HL-60/S4 (cell line): ENCODE results near the gene FAM167B.

ENCODE experiments used
- in situ Hi-C: fragments of 300-500 bp; cut with MboI; formaldehyde crosslinking; loops from 2 replicates; pipeline ENCODE4 v1.14.3; 2022; ENCODE audit warnings: low sequenced_read_pairs

FAM167B gene

DNA sequence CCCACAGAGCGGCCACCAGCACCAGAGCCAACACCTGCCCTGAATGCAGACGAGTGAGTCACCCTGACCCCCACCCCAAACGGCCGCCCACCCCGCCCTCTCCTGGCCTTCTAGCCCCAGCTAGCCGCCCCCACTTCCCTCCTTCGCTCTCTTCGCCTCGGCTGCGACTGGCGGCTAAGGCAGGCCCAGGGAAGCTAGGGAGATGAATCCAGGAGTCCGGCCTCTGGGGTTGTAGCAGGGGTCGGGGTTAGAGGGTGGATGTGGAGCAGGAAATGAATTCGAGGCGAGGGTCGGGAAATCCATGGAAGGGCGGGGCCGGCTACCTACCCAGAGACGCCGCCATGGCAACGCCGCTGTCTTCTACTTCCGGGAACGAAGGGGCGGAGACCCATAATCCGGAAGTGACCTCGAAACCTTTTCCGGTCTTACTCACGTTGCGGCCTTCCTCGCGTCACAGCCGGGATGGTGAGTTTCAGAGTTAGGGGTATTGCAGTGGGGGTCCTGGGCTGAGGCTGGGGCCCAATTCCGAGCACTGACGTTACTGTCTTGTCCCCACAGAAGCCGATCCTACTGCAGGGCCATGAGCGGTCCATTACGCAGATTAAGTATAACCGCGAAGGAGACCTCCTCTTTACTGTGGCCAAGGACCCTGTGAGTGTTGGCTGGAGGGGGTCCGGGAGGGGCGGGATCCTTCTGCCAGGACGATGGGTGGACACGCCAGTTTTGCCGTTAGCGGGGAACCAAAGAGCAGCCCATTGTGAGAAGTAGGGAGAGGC lies 24.9 kb upstream of the FAM167B start, which contains the start of the genes EIF3I and TMEM234:
Gene EIF3I, plus strand, starts transcription at position 428 of the 776 bp plus-strand sequence. Its CDS starts 35 bp downstream, at position 463.
Gene TMEM234, minus strand, starts transcription at position 374 of the 776 bp plus-strand sequence. Its CDS starts 31 bp downstream, at position 343.
- in situ Hi-C loops: no loop called here

DNA sequence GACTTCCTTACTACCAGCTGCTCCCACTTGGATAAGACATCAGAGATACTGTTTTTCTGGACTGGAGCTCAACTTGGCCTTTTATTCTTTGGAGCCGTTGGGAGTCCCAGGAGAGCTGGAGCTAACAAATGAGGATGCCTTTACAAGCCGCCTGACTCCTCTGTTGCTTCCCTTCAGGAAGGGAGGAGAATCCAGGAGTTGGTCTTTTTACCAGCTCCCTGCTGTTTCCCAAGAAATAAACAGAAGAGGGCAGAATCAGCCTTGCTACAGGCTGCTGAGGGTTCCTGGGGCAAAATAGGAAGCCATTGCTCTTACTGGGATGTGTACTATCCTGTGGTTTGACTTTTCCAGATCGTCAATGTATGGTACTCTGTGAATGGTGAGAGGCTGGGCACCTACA lies 23.3 kb upstream of the FAM167B start:
- in situ Hi-C loops: no loop called here

DNA sequence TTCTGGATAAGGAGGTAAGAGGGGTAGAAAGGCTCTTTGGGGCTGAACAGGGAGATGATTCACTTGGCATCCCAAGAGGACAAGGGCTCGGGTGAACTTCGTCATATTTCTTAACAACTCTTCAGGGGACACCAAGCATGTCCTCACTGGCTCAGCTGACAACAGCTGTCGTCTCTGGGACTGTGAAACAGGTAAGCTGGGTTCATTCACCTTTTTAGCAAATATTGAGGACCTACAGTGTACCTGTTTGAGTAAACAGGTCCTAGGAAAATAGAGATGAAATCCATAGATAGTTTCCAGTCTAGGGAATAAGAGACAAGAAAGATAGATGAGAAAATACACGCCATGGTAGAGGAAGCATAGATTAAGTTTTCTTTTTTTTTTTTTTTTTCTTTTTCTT lies 22.7 kb upstream of the FAM167B start:
- in situ Hi-C loops: no loop called here

DNA sequence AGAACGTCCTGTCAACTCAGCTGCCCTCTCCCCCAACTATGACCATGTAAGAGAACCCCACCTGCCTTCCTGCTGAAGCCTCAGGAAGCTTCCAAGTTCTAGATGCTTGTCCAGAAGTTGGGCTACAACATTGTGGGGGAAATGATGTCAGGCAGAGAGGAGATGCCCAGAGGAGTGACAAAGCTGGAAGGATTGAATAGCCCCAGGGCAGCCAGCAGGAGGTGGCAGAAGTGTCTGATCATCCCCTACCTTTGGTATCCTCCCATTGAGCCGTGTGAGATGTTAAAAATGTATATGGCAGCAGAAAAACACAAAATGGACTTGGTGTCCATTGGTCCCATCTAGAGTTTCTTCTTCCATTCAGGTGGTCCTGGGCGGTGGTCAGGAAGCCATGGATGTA lies 18.3 kb upstream of the FAM167B start:
- in situ Hi-C loops: no loop called here

DNA sequence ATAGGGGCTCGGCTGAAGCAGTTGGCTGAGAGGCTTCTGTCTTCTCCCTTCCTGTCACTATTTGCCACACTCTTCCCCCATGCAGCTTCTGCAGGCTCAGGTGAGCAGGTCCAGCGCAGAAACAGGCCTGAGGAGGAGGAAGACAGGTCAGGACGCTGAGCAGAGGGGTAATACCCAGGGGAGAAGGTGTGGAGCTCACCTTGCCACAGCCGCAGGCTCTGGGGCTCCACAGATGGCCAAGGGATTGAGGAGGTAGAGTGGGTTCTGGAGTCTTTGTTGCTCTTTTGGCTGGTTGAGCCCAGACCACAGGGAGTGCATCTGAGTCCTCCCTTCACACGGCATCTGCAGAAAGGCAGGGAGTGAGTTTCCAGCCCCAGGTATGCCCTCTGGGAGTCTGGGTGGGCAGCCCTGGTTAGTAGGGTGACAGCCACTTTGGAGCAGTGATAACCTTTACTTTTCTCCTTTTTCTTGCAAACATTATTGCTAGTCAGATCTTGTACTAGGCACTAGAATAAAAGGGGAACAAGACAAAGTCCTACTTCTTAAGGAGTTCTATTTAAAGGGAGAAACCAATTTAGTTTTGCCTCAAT lies 15.1 kb upstream of the FAM167B start:
- in situ Hi-C loops: no loop called here

DNA sequence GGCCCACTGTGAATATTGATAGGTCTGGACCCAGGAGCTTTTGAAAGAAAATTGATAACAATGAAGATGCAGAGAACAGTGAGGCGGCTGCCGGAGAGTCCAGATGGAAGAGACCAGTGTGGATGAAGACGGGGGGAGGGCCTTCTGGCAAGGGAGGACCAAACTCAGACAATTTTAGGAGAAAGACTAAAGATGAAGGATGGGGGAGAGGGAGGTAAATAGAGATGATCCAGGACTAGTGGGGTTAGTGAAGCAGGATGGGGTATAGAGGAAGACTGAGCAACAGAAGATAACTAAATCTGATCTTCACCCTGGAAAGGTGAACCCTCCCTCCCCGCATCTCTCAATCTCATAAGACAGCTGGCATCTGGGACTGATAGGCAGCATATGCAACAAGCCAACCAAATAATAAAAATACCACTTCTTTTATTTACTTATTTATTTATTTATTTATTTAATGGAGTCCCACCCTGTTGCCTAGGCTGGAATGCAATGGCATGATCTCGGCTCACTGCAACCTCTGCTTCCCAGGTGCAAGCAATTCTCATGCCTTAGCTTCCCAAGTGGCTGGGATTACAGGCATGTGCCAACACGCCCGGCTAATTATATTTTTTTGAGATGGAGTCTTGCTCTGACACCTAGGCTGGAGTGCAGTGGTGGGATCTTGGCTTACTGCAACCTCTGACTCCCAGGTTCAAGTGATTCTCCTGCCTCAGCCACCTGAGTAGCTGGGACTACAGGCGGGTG lies 14.3 kb upstream of the FAM167B start:
- in situ Hi-C loops: no loop called here

DNA sequence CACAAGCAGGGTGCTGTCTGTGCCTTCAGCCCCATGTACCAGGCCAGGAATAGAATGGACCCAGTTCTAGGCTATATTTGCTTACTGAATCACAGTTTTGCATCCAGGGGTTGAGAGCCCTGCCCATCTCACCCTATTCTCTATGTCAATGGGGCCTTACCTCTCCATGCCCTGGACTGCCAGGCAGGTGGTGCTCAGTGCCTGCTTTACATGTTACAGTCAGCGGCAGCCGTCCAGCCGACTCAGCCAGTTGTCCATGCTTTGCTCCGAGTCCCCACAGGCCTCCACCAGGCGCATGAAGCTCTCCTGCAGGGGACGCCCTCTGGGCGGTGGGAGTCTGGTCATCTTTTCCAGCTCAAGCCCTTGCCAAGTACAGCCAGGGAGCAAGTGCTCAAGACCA lies 12.2 kb upstream of the FAM167B start:
- in situ Hi-C loops: no loop called here

DNA sequence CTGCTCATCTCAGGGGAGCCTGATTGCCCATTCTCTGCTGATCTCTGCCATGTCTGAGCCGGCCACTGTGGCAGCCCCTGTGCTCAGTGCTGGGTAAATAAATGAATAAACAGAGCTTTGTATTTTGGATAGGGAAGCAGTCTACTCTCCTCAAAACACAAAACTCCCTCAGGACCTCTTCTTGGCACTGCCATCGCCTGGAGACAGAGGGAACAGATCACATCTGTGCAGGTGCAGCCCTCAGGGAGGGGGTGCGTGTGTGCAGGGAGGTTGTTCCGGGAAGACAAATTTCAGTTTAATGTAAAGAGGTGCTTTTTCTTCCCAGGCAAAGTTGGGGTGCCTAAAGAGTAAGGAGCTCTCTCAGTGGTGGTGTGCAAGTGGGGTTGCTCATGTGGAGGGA lies 7.7 kb upstream of the FAM167B start:
- in situ Hi-C loops: no loop called here

DNA sequence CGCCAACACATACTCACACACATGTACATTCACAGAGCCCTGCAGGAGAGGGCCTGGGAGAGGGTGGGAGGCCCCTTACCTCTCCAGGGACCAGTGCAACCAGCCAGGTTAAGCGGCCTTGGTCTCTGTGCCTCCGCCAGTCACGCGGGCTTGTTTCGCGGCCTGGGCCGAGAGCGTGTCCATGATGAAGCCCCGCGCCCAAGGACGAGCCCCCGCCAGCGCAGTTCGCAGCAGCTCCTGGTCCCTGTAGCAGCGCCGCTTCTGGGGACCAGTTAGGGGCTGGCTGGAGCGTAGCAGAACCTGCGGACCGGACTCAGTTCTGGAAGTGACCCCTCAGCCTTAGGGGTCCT lies 7.3 kb upstream of the FAM167B start:
- in situ Hi-C loops: no loop called here

DNA sequence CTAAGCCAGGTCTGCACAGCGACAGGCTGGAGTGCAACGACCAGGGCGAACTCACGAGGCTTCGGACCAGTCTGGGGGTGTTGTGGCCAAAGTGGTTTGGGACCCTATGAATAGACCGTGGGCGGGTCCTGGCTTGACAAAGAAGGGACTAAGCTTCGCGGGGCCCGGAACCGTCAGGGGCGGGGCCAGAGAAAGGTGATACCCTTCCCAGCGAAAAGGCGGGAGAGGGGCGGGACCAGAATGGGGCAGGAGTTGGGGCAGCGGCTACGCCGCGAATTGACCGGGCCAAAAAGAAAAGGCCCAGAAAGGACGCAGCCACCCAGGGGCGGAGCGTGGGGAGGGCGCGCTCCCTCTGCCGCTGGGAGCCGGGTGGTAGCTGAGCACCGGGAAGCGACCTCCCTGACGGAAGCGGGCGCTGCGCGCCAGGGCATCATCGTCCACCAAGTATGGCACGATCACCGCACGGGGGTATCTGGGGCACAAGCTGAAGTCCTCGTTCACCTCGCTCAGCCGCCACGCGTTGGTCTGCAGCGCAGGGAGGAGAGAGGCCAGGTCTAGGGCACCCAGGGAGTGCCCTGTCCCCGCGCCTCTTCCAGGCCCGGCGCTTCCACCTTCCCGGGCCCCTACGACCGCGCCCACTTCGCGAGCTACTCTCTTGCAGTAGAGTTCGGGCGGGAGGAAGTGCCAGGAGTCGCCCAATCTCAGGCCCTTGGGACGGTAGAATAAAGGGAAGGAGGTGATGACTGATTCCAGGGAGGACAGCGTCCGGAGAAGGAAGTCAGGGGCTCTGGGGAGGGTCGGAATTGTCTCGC lies 6.7 kb upstream of the FAM167B start:
- in situ Hi-C loops: no loop called here

DNA sequence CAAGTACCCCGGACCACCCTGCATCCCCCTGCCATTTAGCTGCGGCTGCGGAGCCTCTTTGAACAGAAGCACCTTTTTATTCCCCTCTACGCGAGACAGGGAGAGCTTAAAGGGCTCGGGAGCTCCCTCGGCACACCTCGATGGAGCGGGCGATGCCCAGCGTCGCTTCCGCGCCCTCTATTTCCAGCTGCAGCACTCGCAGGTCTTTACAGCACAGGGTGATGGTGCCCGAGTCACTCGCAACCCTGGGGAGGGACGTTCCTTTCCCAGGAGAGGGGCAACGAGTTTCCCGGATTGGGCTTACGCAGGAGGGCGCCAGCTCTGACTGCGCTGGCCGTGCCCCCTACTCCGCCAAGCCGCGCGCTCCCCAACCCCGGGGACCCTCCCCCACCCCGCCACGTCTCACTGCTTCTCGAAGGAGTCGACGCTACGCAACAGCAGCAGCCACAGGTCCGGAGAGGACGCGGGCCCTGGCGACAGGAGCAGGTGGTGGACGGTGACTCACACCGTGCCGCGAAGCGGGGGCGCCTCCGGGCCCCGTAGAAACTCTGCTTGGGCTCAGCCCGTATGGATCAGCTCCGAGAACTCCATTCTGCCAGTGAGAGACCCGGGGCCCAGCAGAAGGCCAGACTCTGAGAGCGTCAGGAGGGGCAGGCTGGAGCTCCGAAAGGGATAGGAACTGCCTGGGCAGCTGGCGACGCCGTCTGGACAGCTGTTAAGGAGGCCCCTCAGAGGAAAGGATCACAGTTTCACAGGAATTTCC lies 5.8 kb upstream of the FAM167B start:
- in situ Hi-C loops: no loop called here

DNA sequence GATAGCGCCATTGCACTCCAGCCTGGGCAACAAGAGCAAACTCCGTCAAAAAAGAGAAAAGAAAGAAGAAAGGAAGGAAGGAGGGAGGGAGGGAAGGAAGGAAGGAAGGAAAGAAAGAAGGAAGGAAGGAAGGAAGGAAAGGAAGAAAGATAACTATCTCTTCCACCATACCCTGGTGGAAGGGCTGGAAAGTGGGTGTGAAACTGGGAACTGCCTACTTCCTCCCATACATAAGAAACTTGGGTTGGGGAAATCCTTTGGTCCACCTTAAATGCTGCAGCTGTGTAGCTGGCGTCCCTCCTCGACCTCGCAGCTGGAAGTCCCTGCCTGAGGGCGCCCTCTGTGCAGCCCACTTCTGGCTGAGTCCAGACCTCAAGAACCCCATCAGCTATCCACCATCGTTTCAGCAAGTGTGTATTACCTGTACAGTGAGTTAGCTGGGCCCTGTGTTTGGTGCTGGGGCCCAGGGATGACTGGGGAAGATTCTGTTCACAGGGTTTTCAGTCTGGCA lies 4.6 kb upstream of the FAM167B start:
- in situ Hi-C loops: no loop called here

DNA sequence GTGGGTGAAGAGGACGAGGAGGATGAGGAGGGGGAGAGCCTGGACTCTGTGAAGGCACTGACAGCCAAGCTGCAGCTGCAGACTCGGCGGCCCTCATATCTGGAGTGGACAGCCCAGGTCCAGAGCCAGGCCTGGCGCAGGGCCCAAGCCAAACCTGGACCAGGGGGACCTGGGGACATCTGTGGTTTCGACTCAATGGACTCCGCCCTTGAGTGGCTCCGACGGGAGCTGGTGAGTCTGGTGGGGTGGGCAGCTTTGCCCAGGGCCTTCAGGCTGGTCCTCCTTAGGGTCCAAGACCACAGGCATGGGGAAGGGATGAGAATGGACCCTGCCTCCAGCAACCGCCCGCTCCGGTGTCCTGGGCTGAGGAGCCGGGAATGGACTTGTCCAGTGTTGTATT lies 430 bp downstream of the FAM167B start:
- in situ Hi-C loops: no loop called here

DNA sequence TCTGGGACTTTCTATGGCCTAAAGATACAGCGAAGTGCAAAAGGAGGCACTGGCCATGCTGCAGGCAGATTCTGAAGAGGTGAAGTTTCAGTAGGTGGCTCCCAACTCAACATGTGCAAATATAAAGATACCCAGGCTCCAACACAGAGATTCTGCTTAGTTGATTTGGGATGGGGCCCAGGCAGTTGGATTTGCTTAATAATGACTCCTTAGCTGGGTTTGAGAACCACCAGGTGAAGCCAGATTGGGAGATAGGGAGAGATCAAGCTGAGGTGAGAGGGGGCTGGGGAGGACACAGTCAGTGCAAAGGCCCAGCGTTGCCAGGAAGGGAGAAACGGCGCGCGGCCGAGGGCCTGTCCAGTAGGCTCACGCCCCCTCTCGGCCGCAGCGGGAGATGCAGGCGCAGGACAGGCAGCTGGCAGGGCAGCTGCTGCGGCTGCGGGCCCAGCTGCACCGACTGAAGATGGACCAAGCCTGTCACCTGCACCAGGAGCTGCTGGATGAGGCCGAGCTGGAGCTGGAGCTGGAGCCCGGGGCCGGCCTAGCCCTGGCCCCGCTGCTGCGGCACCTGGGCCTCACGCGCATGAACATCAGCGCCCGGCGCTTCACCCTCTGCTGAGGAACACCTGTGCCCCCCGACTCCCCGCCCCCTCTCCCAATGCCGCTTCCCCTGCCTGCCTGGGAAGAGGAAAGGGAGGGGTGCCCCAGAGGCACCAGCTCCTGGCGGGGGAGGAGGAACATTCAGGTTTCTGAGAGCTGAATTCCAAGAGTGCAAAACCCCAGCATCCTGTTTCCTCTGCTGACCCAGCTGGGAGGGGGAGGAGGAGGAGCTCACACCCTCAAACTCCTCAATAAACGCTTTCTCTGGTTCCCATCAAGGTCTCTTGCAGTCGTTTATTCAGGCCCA lies 1.2 kb downstream of the FAM167B start:
- in situ Hi-C loops: no loop called here

DNA sequence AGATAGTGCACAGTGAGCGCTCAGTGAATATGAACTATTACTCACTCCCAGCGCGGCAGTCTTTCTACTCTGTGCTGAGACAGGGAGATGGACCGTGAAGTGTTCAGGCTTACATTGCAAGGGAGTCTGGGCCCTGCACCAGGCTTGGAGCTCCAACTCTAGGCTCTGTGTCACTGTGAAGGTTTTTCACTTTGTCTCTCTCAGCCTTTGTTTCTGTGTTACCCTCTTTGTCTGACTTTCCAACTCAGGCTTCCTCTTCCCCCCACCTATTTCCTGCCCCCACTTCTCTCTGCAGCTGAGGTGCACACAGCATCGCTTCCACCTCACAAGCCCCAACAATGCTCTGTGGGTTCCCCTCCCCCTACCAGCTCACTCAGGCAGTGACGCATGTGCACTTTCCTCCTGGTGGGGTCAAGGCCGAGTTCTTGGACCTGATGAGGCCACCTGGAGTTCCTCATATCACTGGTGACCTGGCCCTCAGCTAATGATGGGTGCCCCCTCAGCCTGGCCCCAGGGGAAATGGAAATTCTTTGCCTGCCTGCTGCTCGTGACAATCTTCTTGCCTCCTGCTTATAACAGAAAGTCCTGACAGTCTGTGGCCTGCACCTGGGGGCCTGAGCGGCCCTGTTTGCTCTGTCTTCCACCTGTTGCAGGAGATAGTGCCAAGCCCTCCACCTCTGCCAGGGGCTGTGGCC lies 3.0 kb downstream of the FAM167B start:
- in situ Hi-C loops: no loop called here

DNA sequence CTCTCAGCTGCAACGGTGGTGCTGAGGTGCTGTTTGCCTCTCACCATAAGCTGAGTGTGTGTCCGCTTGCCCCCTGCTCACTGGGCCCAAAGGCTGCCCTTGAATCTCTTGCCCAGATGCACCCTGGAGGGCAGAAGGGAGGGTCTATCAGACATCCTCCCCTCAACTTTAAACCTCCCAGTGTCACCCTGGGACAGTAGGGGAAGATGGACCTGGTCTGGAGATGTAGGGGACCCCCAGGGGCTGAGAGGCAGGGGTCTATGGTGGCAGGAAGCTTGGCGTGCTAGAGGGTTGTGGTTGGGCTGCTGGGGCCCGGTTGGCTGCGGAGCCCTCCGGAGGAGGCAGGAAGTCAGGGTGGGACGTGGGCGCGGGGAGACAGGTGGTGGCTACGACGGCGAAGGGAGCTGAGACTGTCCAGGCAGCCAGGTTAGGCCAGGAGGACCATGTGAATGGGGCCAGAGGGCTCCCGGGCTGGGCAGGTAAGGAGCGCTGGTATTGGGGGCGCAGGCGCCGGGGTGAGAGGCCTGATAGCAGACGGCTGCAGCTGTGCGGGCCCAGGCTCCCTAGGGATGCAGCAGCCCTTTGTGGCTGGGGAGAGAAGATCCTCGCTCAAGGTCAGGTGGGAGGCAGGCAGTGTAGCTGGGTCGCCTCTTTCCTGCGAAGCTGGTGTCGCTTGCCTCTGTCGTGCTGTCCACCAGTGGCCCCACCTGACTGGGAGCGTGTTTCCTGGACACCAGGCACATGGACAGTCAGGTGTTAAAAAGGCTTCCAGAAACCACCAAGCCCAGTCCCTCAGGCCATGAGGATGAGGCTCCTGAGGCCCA lies 4.1 kb downstream of the FAM167B start, which contains the start of gene LCK:
Gene LCK, plus strand, starts transcription at position 373 of the 824 bp plus-strand sequence. CDS start 23,065 bp downstream, outside the sequence.
- in situ Hi-C loops: no loop called here
